Panc1 (cell line): ENCODE measurements around the gene LGALS1.

Source experiments
- REST ChIP-seq, 2 experiments: IDR thresholded peaks; 2 replicates each; pipeline ENCODE4 v1.6.1; 2011 to 2012; ENCODE audit warnings: low read depth in 2 of 2, control low read depth in 1 of 2, low read length in 1 of 2, mild to moderate bottlenecking in 1 of 2, moderate library complexity in 1 of 2; ENCODE audit not compliant: insufficient read depth in 1 of 2
- SIN3A ChIP-seq: IDR thresholded peaks from 2 replicates; pipeline ENCODE4 v1.6.1; 2012; ENCODE audit warnings: low read depth, mild to moderate bottlenecking, low read length, moderate library complexity, borderline replicate concordance; ENCODE audit not compliant: insufficient read depth
- TCF7L2 ChIP-seq: IDR thresholded peaks from 2 replicates; pipeline ENCODE4 v1.6.1; 2011; ENCODE audit warnings: mild to moderate bottlenecking, low read depth, low read length, inconsistent platforms
- TF ChIP-seq, protein P1 (sequence below): fragments of 450-650 bp; IDR thresholded peaks from 2 replicates; pipeline ENCODE4 v1.5.1; 2017; ENCODE audit warnings: mild to moderate bottlenecking

DNA sequence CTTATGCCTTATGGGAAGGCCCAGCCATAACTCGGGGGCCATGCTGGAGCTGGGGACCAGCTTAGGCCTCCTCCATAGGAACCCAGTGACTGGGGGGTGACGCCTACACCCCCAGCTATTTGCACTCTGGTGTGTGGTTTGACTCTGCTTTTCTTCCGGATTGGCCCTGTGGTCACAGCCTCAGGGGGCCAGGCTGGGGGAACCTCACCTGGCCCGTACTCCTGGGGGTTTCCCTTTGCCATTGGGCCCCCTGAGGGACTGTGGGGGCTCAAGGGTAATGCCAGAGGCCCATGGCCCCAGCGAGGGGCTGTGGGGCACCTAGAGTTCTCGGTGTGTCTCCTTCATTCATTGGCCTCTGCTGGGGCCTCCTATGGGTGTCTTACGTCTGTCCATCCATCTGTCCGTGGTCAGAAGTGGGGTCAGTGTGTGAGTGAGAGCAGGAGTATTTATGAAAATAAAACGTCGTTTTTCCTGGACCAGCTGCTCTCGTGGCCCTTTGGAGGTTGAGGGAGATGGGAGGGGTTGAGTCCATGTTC lies 42.3 kb upstream of the LGALS1 start:
- TF ChIP-seq, protein P1, sequence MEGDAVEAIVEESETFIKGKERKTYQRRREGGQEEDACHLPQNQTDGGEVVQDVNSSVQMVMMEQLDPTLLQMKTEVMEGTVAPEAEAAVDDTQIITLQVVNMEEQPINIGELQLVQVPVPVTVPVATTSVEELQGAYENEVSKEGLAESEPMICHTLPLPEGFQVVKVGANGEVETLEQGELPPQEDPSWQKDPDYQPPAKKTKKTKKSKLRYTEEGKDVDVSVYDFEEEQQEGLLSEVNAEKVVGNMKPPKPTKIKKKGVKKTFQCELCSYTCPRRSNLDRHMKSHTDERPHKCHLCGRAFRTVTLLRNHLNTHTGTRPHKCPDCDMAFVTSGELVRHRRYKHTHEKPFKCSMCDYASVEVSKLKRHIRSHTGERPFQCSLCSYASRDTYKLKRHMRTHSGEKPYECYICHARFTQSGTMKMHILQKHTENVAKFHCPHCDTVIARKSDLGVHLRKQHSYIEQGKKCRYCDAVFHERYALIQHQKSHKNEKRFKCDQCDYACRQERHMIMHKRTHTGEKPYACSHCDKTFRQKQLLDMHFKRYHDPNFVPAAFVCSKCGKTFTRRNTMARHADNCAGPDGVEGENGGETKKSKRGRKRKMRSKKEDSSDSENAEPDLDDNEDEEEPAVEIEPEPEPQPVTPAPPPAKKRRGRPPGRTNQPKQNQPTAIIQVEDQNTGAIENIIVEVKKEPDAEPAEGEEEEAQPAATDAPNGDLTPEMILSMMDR: no peak
- TF ChIP-seq REST (IDR thresholded peaks at IDR 0.05; ENCODE audit: insufficient read depth in 1 of 2, low read depth in 2 of 2, low read length in 1 of 2): no peak
- TF ChIP-seq SIN3A: no peak
- no peak for TF ChIP-seq TCF7L2
